Panc1 (cell line): ENCODE measurements around the gene PRR20G. TPM values are rescaled to one million over a fixed set of nuclear protein-coding genes. Genes with fewer than 3 reads are reported as not detected.

Source experiments
- ATAC-seq: fragments of 200-7000 bp; cut with Tn5 transposase; 2 replicates; pipeline ENCODE4 v1.9.1; 2020; ENCODE audit warnings: mild to moderate bottlenecking, moderate library complexity
- BruUV-seq: library from RNA; stranded (reverse); fragments of 400-500 nt; replicated peaks from 2 replicates; lab custom pipeline; 2021; lab: Mats Ljungman, UMichigan
- CTCF ChIA-PET: fragments of 300-600 bp; sonication (Branson Sonifier 250); formaldehyde crosslinking; loops from one replicate; lab custom pipeline; 2022; ENCODE audit warnings: antibody characterized with exemption; lab: Charles Lee
- POLR2A ChIA-PET: fragments of 300-600 bp; sonication (Branson Sonifier 250); formaldehyde crosslinking; loops from one replicate; lab custom pipeline; 2022; ENCODE audit warnings: antibody characterized with exemption; lab: Charles Lee
- DNase-seq: peaks from one replicate; pipeline ENCODE4 v3.0.0-alpha.2; 2010; ENCODE audit warnings: low read depth, low spot score
- H3K27ac ChIP-seq: 2 replicates; pipeline ENCODE4 v1.5.1; 2011; ENCODE audit warnings: mild to moderate bottlenecking, low read length, inconsistent platforms
- H3K27me3 ChIP-seq: fragments of 200-500 bp; sonication (Bioruptor generic); 2 replicates; pipeline ENCODE4 v1.6.0; 2014; ENCODE audit warnings: low read length, inconsistent platforms; ENCODE audit not compliant: control insufficient read depth, insufficient read depth
- H3K36me3 ChIP-seq: fragments of 200-500 bp; sonication (Bioruptor generic); 2 replicates; pipeline ENCODE4 v1.5.1; 2014; ENCODE audit warnings: inconsistent platforms, mild to moderate bottlenecking, low read length, moderate library complexity; ENCODE audit not compliant: control insufficient read depth, insufficient read depth
- H3K4me1 ChIP-seq: 2 replicates; pipeline ENCODE4 v1.5.1; 2011; ENCODE audit warnings: inconsistent platforms, mild to moderate bottlenecking, low read length, moderate library complexity; ENCODE audit not compliant: control insufficient read depth, insufficient read depth
- H3K4me3 ChIP-seq, 2 experiments: 2 replicates each; pipeline ENCODE4 v1.5.1; 2011 to 2012; ENCODE audit warnings: low read depth in 2 of 2, low read length in 2 of 2, mild to moderate bottlenecking in 2 of 2, inconsistent platforms in 1 of 2, moderate library complexity in 1 of 2
- H3K9me3 ChIP-seq: fragments of 200-500 bp; sonication (Bioruptor generic); 2 replicates; pipeline ENCODE4 v1.5.1; 2014; ENCODE audit warnings: low read depth, mild to moderate bottlenecking, inconsistent platforms, low read length, moderate library complexity; ENCODE audit not compliant: control insufficient read depth, insufficient read depth
- CTCF ChIP-seq: fragments of 450-650 bp; IDR thresholded peaks from 2 replicates; pipeline ENCODE4 v1.5.1; 2017; ENCODE audit warnings: mild to moderate bottlenecking
- POLR2AphosphoS5 ChIP-seq: IDR thresholded peaks from 2 replicates; pipeline ENCODE4 v1.6.1; 2012; ENCODE audit warnings: mild to moderate bottlenecking, low read depth, low read length, moderate library complexity
- REST ChIP-seq, 2 experiments: IDR thresholded peaks; 2 replicates each; pipeline ENCODE4 v1.6.1; 2011 to 2012; ENCODE audit warnings: low read depth in 2 of 2, control low read depth in 1 of 2, low read length in 1 of 2, mild to moderate bottlenecking in 1 of 2, moderate library complexity in 1 of 2; ENCODE audit not compliant: insufficient read depth in 1 of 2
- SIN3A ChIP-seq: IDR thresholded peaks from 2 replicates; pipeline ENCODE4 v1.6.1; 2012; ENCODE audit warnings: low read depth, mild to moderate bottlenecking, low read length, moderate library complexity, borderline replicate concordance; ENCODE audit not compliant: insufficient read depth
- TCF7L2 ChIP-seq: IDR thresholded peaks from 2 replicates; pipeline ENCODE4 v1.6.1; 2011; ENCODE audit warnings: mild to moderate bottlenecking, low read depth, low read length, inconsistent platforms
- in situ Hi-C: cut with HindIII; loops from 2 replicates; pipeline ENCODE4 v1.10.0; 2016; ENCODE audit warnings: low sequenced_read_pairs, low pct_unique_long_range_greater_than_20kb
- intact Hi-C: fragments of 100-400 bp; cut with micrococcal nuclease; formaldehyde crosslinking; loops from one replicate; pipeline ENCODE4 v1.10.0; 2022; ENCODE audit not compliant: unreplicated experiment
- total RNA-seq: library from RNA; stranded (reverse); gene quantifications from one replicate; pipeline ENCODE4 v1.2.1, GENCODE V29; 2021; ENCODE audit not compliant: unreplicated experiment

The PRR20G gene
- total RNA-seq, 1 experiment from 2014 or later, result not detected

GRCh38 chr3:127307112-127307835 is 19.4 kb upstream of the PRR20G start:
- intact Hi-C loops (no loop called here), in situ Hi-C loops (no loop called here)
- no TSS peak for BruUV-seq

More at GRCh38 chr3:127307112-127307835, 19.4 kb upstream of the PRR20G start:
- H3K36me3 ChIP-seq, result no peaks in the 10 kb centered on the region; the same call in 1 of the 2 replicates
- ChIA-PET POLR2A (no interaction called here), CTCF (no interaction called here)
- TF ChIP-seq POLR2AphosphoS5 (no peak), SIN3A (no peak), CTCF (no peak), TCF7L2 (no peak), REST (IDR thresholded peaks at IDR 0.05; ENCODE audit: insufficient read depth in 1 of 2, low read depth in 2 of 2, low read length in 1 of 2) (no peak)
- H3K27ac ChIP-seq, result no peak overlapping the region
- peaks cover 32% of the 10 kb centered on the region for H3K27me3 ChIP-seq
- no peak overlapping the region for H3K4me3 ChIP-seq
- no peak for ATAC-seq
- H3K4me1 ChIP-seq, result peaks cover 3% of the 10 kb centered on the region
- H3K9me3 ChIP-seq, result no peaks in the 10 kb centered on the region
- no peak for DNase-seq
